Measurements from ENCODE around the gene TLE1. TPM values are rescaled to one million over a fixed set of nuclear protein-coding genes. Genes with fewer than 3 reads are reported as not detected.

TLE1 gene
- total RNA-seq, 2 donors from 2014 or later = 21.8 to 30.9 TPM

DNA sequence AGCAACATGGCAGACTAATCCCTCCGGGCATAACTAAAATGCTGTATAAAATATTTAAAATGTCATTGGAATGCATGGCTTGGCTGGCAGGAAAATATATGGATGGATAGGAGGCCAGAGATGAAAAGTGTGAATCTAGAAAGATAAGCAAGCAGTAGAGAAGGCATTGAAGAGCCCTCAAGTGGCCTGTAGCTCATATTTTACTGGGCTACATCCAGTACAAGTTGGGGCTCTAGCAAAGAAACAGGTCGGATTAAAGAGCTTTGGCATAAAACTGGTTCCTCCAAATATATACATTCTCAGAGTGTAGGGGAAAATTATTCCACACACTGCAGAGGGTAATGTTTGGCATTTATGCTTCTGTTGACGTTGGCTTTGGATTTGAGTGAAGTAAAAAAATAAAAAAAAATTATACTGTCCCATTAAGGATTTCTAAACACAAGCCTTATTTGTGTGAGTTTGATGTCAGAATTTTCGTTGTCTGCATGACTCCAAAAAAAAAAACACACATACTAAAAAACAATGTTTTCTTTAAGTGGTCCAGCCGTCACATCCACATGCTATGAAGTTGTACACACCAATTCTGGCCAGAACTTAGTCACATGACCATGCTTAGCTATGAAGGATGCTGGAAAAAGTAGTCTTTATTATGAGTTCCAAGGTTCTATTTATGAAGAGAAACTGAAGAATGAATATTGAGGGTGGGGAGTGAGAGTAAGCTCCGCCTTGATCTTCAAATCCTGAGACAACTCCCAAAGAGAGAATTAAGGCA, 147.0 kb downstream of the TLE1 start:
- DNase-seq (ENCODE audit: low spot score) = no peak
- intact Hi-C loops (cut with DNase I) = no loop called here

DNA sequence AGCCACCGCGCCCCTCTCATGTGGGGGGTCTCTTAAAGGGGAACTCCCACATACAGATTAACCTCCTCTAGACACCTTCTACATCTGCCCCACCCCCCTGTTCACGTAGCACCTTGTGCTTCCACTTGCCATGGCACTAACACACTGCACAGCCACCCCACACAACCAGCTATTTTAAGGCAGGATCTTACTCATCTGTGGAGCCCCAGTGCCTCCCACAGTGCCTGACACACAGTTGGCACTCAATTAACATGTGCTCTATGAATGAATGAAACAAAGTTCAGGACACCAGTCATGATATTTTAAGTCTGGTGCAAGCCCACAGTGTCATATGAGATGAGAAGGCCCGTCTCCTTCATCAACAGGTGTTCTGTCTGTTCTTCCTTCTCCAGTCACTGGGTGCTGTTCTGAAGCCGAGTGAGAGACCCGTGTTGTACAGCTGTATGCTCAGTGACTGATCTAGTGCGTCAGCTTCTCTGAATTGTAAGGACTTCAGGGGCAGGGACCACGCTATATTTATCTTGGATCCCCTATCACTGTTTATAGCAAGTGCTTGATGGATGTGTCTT, 149.1 kb downstream of the TLE1 start:
- DNase-seq (ENCODE audit: low spot score) = no peak
- intact Hi-C loops (cut with DNase I) = no loop called here

DNA sequence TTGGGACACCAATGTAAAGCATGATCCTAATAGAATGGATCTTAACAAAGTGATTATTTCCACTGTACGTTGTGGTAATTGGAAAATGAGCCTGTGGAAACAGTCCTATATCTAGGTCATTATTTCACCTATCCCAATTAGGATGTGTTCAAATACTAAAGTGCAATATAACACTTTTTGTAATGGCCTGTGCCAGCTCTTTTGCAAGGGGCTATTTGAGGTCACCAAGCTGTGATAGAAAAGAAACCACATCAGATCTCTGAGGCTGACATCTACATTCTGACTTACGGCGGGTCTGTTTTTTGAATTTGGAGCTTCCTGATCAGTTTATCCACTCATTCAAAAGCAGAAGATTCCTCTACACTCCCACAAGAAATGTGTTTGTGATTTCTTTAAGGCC, 150.0 kb downstream of the TLE1 start:
- intact Hi-C loops (cut with DNase I) = no loop called here
- no peak for DNase-seq (ENCODE audit: low spot score)

DNA sequence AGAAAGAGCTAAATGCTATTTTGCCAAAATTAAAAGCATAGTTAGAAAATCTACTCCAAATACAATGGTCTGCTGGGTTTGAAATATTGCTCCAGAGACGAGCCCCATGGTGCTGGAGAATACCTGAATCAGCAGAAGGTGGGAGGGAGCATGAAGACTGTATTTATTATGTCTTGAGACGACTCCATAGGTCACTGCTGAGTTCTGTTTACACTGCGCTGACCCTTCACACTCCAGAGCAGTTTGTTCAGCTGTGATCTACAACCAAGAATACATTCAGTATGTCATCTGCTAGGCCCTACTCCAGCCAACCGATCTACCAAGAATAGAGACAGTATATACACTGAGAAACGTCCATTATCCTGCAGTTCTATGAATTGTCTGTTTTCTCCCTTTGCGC, 150.5 kb downstream of the TLE1 start:
- intact Hi-C loops (cut with DNase I) = no loop called here
- DNase-seq (ENCODE audit: low spot score) = no peak

DNA sequence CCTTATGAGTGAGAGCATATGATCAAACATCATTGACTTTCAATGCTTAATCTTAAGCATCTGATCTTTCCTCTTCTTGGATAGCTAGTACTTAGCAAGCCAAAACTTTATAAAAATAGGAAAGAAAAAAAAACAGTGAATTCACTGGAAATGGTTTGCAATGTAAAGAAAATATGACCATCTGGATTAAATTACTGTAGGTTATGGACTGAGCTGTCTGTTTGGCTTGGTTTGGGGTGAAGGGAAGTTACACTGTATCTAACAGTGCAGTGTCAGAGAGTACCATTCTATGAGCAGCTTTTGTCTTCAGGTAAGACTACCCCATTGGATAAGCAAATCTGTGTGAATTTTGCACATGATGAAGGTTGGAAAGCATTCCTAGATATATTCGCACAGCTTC, 151.4 kb downstream of the TLE1 start:
- intact Hi-C loops (cut with DNase I) = no loop called here
- DNase-seq (ENCODE audit: low spot score) = no peak

DNA sequence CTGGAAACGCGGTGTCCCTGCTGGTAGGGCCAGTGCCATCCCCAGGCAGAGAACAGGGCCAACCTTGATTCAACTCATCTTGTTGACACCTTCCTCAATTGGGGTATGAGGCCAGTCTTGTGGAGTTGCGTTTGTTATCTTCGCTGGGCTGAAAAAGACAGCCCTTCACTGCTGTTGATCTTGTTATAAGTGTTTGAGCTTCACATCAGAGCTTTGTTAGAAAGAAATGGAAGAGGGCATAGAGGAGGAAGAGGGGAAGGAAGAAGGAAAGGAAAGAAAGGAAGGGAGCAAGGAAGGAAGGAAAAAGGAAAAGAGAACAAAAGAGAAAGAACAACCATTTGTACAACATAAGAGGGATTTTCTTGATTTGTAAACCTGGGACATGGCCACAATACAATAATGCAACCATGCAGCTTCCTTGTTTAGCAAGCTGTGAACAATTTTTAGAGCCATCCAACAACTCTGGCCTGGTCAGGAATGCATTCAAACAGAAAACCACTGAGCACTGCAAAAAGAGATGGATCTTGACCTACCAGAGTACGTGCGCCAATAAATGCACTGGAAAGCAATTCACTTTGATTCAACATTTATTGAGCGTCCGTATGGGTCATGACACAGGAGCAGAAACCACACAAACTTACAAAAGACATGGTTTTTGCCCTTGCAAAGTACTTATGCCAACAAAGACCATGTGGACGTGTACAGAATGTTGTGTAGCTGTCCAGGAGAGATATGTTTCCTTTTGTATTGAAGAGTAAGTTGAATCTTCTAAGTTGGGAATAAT, 152.9 kb downstream of the TLE1 start:
- DNase-seq (ENCODE audit: low spot score) = no peak
- intact Hi-C loops (cut with DNase I) = no loop called here

DNA sequence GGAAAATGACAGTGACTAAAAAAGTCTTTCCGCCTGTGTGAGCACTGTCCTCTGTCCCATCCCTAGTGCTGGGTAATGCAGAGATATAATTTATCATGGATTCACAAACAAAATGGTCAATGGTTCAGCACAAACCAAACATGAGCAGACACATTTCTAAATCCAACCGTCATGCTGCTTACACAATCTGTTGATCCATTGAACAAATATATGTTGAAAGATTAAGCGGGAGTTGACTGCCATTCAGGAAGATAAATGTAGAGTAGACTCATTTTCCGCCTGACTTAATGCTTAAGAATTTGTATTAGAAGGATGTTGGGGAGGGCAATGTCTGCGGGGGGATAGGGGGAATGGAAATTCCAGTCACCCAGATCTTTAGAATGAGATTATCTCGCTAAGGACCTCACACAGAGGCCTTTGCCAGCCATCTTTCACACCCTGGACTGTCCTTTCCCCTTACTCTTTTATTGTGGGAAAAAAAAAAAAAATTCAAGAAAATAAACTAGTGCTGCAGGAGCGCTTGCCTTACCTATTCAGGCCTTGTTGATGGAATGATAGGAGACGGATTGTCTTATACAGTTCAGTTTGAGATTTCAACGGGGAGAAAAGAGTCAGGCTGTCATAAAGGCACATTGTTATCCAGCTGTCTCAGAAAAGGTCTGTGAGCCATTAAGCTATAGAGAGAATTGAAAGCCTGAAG, 153.7 kb downstream of the TLE1 start:
- DNase-seq (ENCODE audit: low spot score) = no peak
- intact Hi-C loops (cut with DNase I) = no loop called here

DNA sequence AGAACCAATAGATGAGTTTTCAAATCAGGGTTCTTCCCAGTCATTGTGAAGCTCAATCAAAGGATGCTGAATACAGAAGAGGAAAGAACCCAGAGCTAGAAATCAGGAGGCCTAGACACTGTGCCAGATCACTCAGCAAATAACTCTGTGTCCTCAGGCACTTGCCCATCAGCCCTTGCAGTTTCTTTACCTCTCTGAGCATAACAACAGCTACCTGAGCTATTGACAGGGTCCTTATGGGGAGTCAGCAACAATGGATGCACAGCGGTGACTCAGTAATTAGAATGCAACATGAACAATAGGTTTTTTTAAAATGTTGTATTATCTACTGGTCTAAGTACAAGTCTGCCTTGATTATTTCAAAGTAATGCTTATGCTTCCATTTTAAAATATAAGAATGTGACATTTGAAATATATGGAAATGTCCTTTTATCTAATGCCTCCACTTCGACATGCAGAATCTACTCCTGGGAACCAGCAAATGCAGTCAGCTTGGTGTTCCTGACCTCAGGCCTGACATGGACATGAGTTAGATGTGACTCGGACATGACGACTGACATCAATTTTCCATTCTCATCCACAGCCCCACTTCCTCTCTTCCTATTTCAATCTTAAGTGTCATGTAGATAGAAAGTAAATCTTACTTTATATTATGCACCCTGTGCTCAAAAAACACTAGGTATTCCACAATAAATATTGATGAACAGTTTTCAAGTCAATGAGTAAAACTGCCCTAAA, 155.0 kb downstream of the TLE1 start:
- DNase-seq (ENCODE audit: low spot score) = no peak
- intact Hi-C loops (cut with DNase I) = no loop called here

Other genes with a start within 250 kb of the TLE1 start
- gene SPATA31D4, start 238.9 kb upstream of the TLE1 start, total RNA-seq = not detected

All from posterior vena cava (tissue), 2 donors.